Measurements from ENCODE around the gene GTPBP1.

Gene GTPBP1

DNA sequence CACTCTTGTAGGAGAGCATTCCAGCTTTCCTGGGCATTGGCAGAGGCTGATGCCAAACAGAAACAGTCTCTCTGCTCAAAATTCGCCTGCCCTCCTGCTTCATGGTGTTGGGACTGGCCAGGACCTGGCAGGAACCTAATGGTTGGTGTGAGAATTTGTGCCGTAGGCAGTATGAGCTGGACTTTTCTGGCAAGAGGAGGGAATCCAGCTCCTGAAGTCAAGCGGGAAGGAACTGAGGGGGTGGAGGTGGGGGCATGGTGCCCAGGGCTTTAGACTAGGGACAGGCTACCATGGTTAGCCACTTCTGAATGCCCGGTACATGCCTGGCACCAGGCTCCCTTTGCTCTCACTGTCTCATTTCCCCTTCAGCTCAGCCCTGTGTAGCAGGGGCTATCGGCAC lies 30.9 kb upstream of the GTPBP1 start:
- Histone ChIP-seq H3K9ac (ENCODE audit: low read length) (no peak overlapping the region), H3K4me3 (ENCODE audit: low read length) (no peak overlapping the region), H3K9me2 (replicated peaks; ENCODE audit: insufficient read depth, low read length) (no peaks in the 10 kb centered on the region), H2AFZ (ENCODE audit: low read length) (no peak overlapping the region), H3K4me1 (ENCODE audit: low read length) (no peaks in the 10 kb centered on the region), H3K36me3 (replicated peaks; ENCODE audit: insufficient read depth, low read length) (no peaks in the 10 kb centered on the region), H4K20me1 (ENCODE audit: insufficient read depth, low read length) (no peaks in the 10 kb centered on the region), H3K9me3 (replicated peaks; ENCODE audit: insufficient read depth, low read length) (no peaks in the 10 kb centered on the region), H3K79me2 (ENCODE audit: low read length) (no peaks in the 10 kb centered on the region), H3K27ac (ENCODE audit: low read length) (no peak overlapping the region), H3F3A (ENCODE audit: insufficient read depth, low read length) (no peaks in the 10 kb centered on the region), H3K4me2 (ENCODE audit: low read depth, low read length) (no peak overlapping the region), H3K27me3 (replicated peaks; ENCODE audit: insufficient read depth, low read length) (no peaks in the 10 kb centered on the region)
- no peak for DNase-seq
- TF ChIP-seq EZH2phosphoT487 (IDR thresholded peaks at IDR 0.05; ENCODE audit: low read length) (no peak), EZH2 (optimal IDR thresholded peaks at IDR 0.05; ENCODE audit: low read depth, low read length) (no peak)
- TF ChIP-seq, protein P1, sequence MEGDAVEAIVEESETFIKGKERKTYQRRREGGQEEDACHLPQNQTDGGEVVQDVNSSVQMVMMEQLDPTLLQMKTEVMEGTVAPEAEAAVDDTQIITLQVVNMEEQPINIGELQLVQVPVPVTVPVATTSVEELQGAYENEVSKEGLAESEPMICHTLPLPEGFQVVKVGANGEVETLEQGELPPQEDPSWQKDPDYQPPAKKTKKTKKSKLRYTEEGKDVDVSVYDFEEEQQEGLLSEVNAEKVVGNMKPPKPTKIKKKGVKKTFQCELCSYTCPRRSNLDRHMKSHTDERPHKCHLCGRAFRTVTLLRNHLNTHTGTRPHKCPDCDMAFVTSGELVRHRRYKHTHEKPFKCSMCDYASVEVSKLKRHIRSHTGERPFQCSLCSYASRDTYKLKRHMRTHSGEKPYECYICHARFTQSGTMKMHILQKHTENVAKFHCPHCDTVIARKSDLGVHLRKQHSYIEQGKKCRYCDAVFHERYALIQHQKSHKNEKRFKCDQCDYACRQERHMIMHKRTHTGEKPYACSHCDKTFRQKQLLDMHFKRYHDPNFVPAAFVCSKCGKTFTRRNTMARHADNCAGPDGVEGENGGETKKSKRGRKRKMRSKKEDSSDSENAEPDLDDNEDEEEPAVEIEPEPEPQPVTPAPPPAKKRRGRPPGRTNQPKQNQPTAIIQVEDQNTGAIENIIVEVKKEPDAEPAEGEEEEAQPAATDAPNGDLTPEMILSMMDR (IDR thresholded peaks at IDR 0.05; ENCODE audit: low read length), result no peak

DNA sequence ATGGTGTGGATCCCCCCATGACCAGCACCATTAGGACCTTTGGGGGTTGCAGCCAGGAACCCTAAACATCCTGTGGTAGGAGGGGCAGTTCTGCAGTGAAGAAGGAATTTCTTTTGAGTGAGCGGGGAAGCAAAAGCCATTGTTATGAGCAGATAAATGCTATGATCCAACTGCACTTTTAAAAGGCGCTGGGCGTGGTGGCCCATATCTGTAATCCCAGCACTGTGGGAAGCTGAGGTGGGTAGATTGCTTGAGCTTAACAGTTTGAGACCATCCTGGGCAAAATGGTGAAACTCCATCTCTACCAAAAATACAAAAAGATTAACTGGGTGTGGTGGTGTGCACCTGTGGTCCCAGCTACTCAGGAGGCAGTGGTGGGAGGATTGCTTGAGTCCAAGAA lies 29.9 kb upstream of the GTPBP1 start:
- TF ChIP-seq, protein P1 (IDR thresholded peaks at IDR 0.05; ENCODE audit: low read length), result no peak
- TF ChIP-seq EZH2phosphoT487 (IDR thresholded peaks at IDR 0.05; ENCODE audit: low read length) (no peak), EZH2 (optimal IDR thresholded peaks at IDR 0.05; ENCODE audit: low read depth, low read length) (no peak)
- Histone ChIP-seq H3K9ac (ENCODE audit: low read length) (no peak overlapping the region), H3K9me3 (replicated peaks; ENCODE audit: insufficient read depth, low read length) (no peaks in the 10 kb centered on the region)

DNA sequence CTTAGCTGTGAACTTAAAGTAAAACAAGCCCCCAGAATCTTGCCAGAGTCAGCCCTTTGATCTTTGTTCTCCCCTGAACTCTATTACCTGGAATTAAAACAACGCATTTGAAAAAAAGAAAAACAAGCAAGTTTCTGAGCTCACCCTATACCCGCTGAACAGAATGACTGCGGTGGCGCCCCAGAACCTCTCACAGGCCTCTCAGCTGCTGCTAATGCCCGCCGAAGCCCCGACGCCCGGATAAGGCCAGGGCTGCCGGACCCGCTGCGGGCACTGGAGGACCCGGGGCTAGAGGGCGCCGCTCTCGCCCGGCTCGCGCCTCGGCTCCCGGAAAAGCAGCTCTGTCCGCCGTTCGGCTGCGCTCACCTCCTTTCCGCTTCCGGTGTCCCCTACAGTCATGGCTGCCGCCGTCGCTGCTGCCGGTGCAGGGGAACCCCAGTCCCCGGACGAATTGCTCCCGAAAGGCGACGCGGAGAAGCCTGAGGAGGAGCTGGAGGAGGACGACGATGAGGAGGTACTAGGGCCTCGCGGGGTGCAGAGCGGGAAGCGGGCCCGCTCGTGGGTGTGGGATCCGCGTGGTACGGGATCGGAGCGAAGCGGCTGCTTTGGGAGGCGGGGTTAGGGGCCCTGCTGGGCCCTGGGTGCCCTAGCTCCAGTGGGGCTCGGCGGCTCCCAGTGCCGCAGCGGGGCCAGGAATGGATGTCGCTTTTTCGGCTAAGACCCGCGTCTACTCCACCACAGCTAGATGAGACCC lies 24.0 kb upstream of the GTPBP1 start, which contains the start of gene TOMM22:
TSS of gene TOMM22 (plus strand) at position 376 of the 754 bp plus-strand sequence. CDS start at position 398, 22 bp downstream.
- Histone ChIP-seq H3K9ac (ENCODE audit: low read length) (peak within 1 kb of the TSS; percentile 89), H3F3A (ENCODE audit: insufficient read depth, low read length) (no peaks in the 10 kb centered on the region; the same call in 1 of the 2 replicates), H3K9me2 (replicated peaks; ENCODE audit: insufficient read depth, low read length) (no peaks in the 10 kb centered on the region), H4K20me1 (ENCODE audit: insufficient read depth, low read length) (no peaks in the 10 kb centered on the region), H3K27ac (ENCODE audit: low read length) (peak within 1 kb of the TSS; percentile 50; the same call in 1 of the 2 replicates), H3K9me3 (replicated peaks; ENCODE audit: insufficient read depth, low read length) (no peaks in the 10 kb centered on the region), H3K4me1 (ENCODE audit: low read length) (peaks cover 6% of the 10 kb centered on the region; the same call in 1 of the 2 replicates), H2AFZ (ENCODE audit: low read length) (peak within 1 kb of the TSS; percentile 84), H3K27me3 (replicated peaks; ENCODE audit: insufficient read depth, low read length) (no peaks in the 10 kb centered on the region), H3K36me3 (replicated peaks; ENCODE audit: insufficient read depth, low read length) (peaks cover 8% of the 10 kb centered on the region; the same call in 1 of the 2 replicates), H3K4me3 (ENCODE audit: low read length) (peak within 1 kb of the TSS; percentile 99), H3K4me2 (ENCODE audit: low read depth, low read length) (peak within 1 kb of the TSS; percentile 84), H3K79me2 (ENCODE audit: low read length) (peaks cover 27% of the 10 kb centered on the region)
- peak; percentile 91 for DNase-seq
- TF ChIP-seq, protein P1 (IDR thresholded peaks at IDR 0.05; ENCODE audit: low read length), result peak; percentile 81
- no peak for TF ChIP-seq EZH2phosphoT487 (IDR thresholded peaks at IDR 0.05; ENCODE audit: low read length)

More for the DNA sequence above, 29.9 kb upstream of the GTPBP1 start:
- Histone ChIP-seq H3K9me2 (replicated peaks; ENCODE audit: insufficient read depth, low read length) (no peaks in the 10 kb centered on the region), H3K36me3 (replicated peaks; ENCODE audit: insufficient read depth, low read length) (no peaks in the 10 kb centered on the region), H3K27me3 (replicated peaks; ENCODE audit: insufficient read depth, low read length) (no peaks in the 10 kb centered on the region), H4K20me1 (ENCODE audit: insufficient read depth, low read length) (no peaks in the 10 kb centered on the region), H3K4me1 (ENCODE audit: low read length) (no peaks in the 10 kb centered on the region), H2AFZ (ENCODE audit: low read length) (no peak overlapping the region), H3F3A (ENCODE audit: insufficient read depth, low read length) (no peaks in the 10 kb centered on the region), H3K4me3 (ENCODE audit: low read length) (no peak overlapping the region), H3K79me2 (ENCODE audit: low read length) (no peaks in the 10 kb centered on the region), H3K27ac (ENCODE audit: low read length) (no peak overlapping the region), H3K4me2 (ENCODE audit: low read depth, low read length) (no peak overlapping the region)
- DNase-seq, result no peak

Data from MM.1S (cell line).